Testis (tissue), 2 donors: ENCODE measurements around the gene SP3.

Source experiments
- CTCF ChIP-seq, 3 experiments: fragments of 450-650 bp in 2 of 3; fragments of 200-600 bp in 1 of 3; sonication (generic) in 1 of 3; IDR thresholded peaks; one replicate each; pipeline ENCODE4 v1.5.1; 2016 to 2019; ENCODE audit warnings: antibody characterized with exemption in 3 of 3, mild to moderate bottlenecking in 2 of 3, moderate library complexity in 1 of 3
- POLR2A ChIP-seq: fragments of 450-650 bp; IDR thresholded peaks from one replicate; pipeline ENCODE4 v1.6.1; 2017; ENCODE audit warnings: antibody characterized with exemption, mild to moderate bottlenecking, moderate library complexity

- TF ChIP-seq POLR2A (no peak), CTCF (IDR thresholded peaks at IDR 0.05) (no peak)
Measured at GRCh38 chr2:173968551-173968950, 3.4 kb upstream of the SP3 start.
